ENCODE data around the gene DCST2. TPM values are rescaled to one million over a fixed set of nuclear protein-coding genes. Genes with fewer than 3 reads are reported as not detected.

Gene DCST2
- total and polyA plus RNA-seq, 10 of the 15 experiments (the other 5 are each of a cell fraction or from before 2014, with no cell fraction given) = 0.33 to 0.41 (median 0.36) TPM; not detected in 7

DNA sequence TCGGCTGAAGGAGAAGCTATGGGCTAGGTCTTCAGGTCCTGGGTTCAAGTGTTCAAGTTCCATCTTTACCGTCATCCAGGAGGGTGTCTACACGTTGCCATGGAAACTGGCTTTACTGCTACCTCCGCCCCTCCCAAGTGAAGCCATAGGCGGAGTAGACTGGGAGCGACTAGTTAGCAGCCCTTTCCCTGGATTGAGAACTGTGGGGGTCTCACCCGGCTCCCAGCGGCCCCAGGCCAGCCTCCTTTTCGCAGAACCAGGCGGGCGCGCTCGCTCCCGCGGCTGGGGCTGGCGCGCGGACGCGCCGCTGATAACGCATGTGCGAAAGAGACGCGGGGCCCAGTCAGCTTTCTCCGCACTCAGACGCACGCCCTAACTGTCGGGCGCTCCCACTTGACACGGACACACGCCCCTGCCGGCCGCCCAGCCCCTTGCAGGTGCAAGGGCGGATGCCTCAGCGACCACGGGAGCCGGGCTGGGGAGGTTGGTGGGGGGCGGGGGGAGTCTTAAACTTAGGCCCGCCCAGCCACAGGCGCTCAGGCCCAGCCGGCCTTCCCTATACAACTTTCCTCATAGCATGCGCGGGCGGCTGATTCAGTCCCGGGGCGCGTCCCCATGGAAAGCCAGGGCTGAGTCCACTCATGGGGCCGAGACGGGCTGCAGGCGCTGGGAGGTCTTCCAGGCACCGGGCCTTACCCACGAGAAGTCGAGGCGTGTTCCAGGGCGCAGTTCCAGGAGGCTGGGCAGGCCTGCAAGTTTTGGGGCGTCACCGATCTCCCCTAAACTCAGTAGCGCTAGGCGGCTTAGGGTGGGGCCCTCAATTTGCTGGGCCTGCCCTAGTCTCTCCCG is 37.4 kb upstream of the DCST2 start:
- ChIA-PET CTCF (interaction anchor here (1.0 to 3.6 kb wide), 5 partner anchors 9 to 21 kb away, joined by 3 to 23 read pairs (median 6); no protein-coding TSS in a partner anchor), SMC1A (ENCODE audit: uncharacterized antibody, unreplicated experiment) (interaction anchor here (1.4 kb wide), 1 partner anchor 9 kb away, joined by 3 read pairs; no protein-coding TSS in a partner anchor), POLR2A (interaction anchor here (0.7 kb wide), 1 partner anchor 14 kb away, joined by 3 read pairs; no protein-coding TSS in a partner anchor), RAD21 (ENCODE audit: unreplicated experiment) (interaction anchor here (1.0 kb wide), 1 partner anchor 14 kb away, joined by 4 read pairs; no protein-coding TSS in a partner anchor)
- H3K27ac ChIP-seq (ENCODE audit: control insufficient read depth, insufficient read depth) = no peak overlapping the region
- no TSS peak for BruUV-seq (replicated peaks)
- in situ Hi-C loops (cut with MboI) = no loop called here
- peak overlapping the region; percentile 18; the same call in 1 of the 2 replicates for H3K4me3 ChIP-seq
- no peak for DNase-seq (ENCODE audit: low read depth, low spot score)
- peak; percentile 99 for ATAC-seq
- no peaks in the 10 kb centered on the region; a peak in 2 of 4 replicates for H3K36me3 ChIP-seq (ENCODE audit: control insufficient read depth in 2 of 2, insufficient read depth in 2 of 2, low read length in 1 of 2)
- no peak overlapping the region for H3K9ac ChIP-seq (ENCODE audit: control insufficient read depth, insufficient read depth, low read length)
- H4K20me1 ChIP-seq (ENCODE audit: control insufficient read depth, insufficient read depth) = no peaks in the 10 kb centered on the region
- H3K4me2 ChIP-seq (ENCODE audit: control insufficient read depth, insufficient read depth) = peak overlapping the region; percentile 64
- H3K27me3 ChIP-seq (replicated peaks in 1 of 2; ENCODE audit: control insufficient read depth in 2 of 2, insufficient read depth in 2 of 2, low read length in 1 of 2) = no peaks in the 10 kb centered on the region
- WGBS (ENCODE audit: insufficient coverage, insufficient replicate concordance, low lambda C conversion rate, missing lambda C conversion rate) = 24% methylated on average over 55 of the region's 61 CpGs
- H2AFZ ChIP-seq (ENCODE audit: control insufficient read depth, low read depth, low read length) = peak overlapping the region; percentile 9
- intact Hi-C loops (cut with micrococcal nuclease; ENCODE audit: unreplicated experiment) = no loop called here
- no peaks in the 10 kb centered on the region for H3K9me3 ChIP-seq (replicated peaks; ENCODE audit: control insufficient read depth, insufficient read depth, low read length)
- no peaks in the 10 kb centered on the region for H3K79me2 ChIP-seq (ENCODE audit: control insufficient read depth, insufficient read depth, low read length)
- peak; percentile 73 for FAIRE-seq
- H3K4me1 ChIP-seq (ENCODE audit: control insufficient read depth, insufficient read depth, low read length) = peaks cover 10% of the 10 kb centered on the region
- no peak for TF ChIP-seq SRF (IDR thresholded peaks at IDR 0.05; ENCODE audit: low read depth in 2 of 2, low read length in 2 of 2)
- no peak for TF ChIP-seq PAX5 (IDR thresholded peaks at IDR 0.05; ENCODE audit: borderline replicate concordance, low read depth, low read length)
- TF ChIP-seq, protein P1, sequence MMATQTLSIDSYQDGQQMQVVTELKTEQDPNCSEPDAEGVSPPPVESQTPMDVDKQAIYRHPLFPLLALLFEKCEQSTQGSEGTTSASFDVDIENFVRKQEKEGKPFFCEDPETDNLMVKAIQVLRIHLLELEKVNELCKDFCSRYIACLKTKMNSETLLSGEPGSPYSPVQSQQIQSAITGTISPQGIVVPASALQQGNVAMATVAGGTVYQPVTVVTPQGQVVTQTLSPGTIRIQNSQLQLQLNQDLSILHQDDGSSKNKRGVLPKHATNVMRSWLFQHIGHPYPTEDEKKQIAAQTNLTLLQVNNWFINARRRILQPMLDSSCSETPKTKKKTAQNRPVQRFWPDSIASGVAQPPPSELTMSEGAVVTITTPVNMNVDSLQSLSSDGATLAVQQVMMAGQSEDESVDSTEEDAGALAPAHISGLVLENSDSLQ (IDR thresholded peaks at IDR 0.05) = peak; percentile 27; the same call in 1 of the 2 replicates
- TF ChIP-seq, protein P2, sequence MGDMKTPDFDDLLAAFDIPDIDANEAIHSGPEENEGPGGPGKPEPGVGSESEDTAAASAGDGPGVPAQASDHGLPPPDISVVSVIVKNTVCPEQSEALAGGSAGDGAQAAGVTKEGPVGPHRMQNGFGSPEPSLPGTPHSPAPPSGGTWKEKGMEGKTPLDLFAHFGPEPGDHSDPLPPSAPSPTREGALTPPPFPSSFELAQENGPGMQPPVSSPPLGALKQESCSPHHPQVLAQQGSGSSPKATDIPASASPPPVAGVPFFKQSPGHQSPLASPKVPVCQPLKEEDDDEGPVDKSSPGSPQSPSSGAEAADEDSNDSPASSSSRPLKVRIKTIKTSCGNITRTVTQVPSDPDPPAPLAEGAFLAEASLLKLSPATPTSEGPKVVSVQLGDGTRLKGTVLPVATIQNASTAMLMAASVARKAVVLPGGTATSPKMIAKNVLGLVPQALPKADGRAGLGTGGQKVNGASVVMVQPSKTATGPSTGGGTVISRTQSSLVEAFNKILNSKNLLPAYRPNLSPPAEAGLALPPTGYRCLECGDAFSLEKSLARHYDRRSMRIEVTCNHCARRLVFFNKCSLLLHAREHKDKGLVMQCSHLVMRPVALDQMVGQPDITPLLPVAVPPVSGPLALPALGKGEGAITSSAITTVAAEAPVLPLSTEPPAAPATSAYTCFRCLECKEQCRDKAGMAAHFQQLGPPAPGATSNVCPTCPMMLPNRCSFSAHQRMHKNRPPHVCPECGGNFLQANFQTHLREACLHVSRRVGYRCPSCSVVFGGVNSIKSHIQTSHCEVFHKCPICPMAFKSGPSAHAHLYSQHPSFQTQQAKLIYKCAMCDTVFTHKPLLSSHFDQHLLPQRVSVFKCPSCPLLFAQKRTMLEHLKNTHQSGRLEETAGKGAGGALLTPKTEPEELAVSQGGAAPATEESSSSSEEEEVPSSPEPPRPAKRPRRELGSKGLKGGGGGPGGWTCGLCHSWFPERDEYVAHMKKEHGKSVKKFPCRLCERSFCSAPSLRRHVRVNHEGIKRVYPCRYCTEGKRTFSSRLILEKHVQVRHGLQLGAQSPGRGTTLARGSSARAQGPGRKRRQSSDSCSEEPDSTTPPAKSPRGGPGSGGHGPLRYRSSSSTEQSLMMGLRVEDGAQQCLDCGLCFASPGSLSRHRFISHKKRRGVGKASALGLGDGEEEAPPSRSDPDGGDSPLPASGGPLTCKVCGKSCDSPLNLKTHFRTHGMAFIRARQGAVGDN (IDR thresholded peaks at IDR 0.05) = no peak
- no peak for TF ChIP-seq SREBF2 (IDR thresholded peaks at IDR 0.05; ENCODE audit: low read length)
- TF ChIP-seq, protein P3, sequence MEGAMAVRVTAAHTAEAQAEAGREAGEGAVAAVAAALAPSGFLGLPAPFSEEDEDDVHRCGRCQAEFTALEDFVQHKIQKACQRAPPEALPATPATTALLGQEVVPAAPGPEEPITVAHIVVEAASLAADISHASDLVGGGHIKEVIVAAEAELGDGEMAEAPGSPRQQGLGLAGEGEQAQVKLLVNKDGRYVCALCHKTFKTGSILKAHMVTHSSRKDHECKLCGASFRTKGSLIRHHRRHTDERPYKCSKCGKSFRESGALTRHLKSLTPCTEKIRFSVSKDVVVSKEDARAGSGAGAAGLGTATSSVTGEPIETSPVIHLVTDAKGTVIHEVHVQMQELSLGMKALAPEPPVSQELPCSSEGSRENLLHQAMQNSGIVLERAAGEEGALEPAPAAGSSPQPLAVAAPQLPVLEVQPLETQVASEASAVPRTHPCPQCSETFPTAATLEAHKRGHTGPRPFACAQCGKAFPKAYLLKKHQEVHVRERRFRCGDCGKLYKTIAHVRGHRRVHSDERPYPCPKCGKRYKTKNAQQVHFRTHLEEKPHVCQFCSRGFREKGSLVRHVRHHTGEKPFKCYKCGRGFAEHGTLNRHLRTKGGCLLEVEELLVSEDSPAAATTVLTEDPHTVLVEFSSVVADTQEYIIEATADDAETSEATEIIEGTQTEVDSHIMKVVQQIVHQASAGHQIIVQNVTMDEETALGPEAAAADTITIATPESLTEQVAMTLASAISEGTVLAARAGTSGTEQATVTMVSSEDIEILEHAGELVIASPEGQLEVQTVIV (IDR thresholded peaks at IDR 0.05; ENCODE audit: borderline replicate concordance, partially characterized antibody) = no peak
- TF ChIP-seq SPI1 (IDR thresholded peaks at IDR 0.05; ENCODE audit: borderline replicate concordance, insufficient read depth, low read depth, low read length) = no peak
- TF ChIP-seq, protein P4, sequence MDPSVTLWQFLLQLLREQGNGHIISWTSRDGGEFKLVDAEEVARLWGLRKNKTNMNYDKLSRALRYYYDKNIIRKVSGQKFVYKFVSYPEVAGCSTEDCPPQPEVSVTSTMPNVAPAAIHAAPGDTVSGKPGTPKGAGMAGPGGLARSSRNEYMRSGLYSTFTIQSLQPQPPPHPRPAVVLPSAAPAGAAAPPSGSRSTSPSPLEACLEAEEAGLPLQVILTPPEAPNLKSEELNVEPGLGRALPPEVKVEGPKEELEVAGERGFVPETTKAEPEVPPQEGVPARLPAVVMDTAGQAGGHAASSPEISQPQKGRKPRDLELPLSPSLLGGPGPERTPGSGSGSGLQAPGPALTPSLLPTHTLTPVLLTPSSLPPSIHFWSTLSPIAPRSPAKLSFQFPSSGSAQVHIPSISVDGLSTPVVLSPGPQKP (IDR thresholded peaks at IDR 0.05; ENCODE audit: low read depth, low read length) = no peak
- no peak for TF ChIP-seq ZNF24 (IDR thresholded peaks at IDR 0.05)
- peak; percentile 31 to 76; a peak in 2 of 4 replicates for TF ChIP-seq BHLHE40 (IDR thresholded peaks at IDR 0.05; ENCODE audit: borderline replicate concordance in 1 of 2, low read depth in 2 of 2, low read length in 1 of 2)
- TF ChIP-seq MEF2B (IDR thresholded peaks at IDR 0.05; ENCODE audit: partially characterized antibody, poor library complexity, severe bottlenecking) = no peak
- 0 out of 2 replicates have a peak, but pooled peaks have one; percentile 11 for TF ChIP-seq CREB1 (IDR thresholded peaks at IDR 0.05; ENCODE audit: low read depth)
